Medulla oblongata (tissue), 1 donor: ENCODE measurements around the gene SAMD3.
"Not testable (repeated sequence)": the region's sequence is repeated elsewhere in the genome, so short reads cannot be mapped to it uniquely, and the experiment has no call there.

Source experiments
- DNase-seq: peaks from one replicate; pipeline ENCODE4 v3.0.0-alpha.2; 2015; ENCODE audit errors: extremely low spot score

The SAMD3 gene

DNA sequence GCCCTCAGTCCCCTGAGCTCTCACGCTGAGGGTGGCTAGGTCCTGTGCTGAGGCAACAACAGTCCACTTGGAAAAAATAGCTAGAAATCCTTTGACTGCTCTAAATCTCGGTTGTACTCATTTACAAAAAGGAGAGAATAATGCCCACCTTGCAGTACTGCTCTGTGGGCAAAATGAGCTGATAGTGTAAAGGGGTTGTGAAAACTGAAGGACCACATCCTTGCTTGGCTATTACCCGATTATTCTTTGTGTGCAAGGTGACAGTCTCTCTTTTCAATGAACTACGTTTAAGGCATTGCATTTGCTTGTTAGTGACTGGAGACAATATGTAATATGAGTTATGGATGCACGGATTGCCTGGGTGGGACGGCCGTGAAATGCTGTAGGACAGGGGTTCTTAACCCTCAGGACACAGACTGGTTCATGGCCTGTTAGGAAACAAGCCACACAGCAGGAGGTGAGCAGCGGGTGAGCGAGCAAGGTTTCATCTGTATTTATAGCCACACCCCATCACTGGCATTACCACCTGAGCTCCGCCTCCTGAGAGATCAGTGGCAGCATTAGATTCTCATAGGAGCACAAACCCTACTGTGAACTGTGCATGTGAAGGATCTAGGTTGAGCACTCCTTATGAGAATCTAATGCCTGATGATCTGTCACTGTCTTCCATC lies 14.6 kb downstream of the SAMD3 start:
- DNase-seq: no peak

DNA sequence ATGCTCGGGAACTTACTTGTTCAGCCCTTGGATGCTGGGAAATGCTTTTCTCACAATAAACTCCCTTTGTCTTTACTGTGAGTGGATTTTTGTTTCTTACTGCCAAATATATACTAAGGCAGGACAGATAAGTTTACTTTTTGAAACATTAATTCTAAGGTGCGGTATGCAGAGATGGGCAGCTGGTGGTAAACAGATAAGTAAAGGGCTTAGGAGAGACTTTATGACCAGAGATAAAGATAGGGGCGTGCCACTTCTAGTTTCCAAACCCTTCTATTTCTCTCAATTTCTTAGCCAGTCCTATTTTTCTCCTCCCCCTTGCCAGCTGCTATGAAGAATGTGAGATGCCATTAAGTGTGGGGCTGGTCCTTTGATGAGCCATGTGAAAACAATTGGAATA lies 16.3 kb downstream of the SAMD3 start:
- DNase-seq: no peak

DNA sequence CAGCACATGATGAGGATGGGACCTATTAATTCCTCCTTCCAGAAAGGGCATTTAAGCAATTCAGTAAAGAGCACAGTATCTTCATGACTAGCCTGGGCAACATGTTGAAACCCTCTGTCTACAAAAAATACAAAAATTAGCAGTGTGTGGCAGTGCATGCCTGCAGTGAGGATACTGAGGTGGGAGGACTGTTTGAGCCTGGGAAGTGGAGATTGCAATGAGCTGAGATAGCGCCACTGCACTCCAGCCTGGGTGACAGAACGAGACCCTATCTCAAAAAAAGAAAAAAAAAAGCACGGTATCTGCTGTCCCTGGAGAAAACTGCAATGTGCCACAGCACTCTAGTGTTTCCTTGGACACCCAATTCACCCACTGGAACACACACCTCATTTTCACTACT lies 18.4 kb downstream of the SAMD3 start:
- no peak for DNase-seq

DNA sequence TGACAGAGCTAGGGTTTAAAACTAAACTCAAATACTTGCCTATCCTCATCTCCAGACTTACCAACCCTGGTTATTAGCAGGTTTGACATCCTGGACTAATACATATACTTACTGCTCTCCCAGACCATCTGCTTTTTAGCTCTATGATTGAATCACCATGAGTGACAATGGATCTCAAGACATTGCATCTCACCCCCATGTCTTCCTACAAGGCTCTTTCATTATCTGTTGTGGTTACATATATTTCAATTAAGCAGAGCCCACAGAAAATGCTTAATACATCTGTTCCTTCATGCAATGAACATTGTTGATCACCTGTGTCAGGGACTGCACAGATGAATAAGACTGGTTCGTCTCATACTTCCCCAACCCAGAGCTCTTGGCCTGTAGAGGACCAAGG lies 19.4 kb downstream of the SAMD3 start:
- no peak for DNase-seq

DNA sequence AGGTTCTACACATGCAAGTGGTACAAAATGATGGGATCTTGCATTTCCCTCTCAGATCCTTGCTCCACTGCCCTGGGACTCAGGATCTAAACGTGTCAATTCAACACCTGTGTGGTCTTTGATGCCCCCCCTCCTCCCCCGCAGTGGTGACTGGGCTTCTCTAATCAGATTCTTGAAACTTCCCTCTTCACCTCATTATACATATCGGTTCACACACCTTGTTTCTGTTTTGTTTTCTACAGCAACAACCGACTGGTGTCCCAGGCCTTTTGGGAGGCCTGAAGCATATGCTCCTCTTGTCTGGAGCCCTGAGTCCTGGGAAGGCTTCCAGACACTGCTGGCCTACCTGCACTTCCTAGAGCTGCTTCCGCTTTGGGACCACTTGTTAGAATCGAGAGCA lies 20.0 kb downstream of the SAMD3 start:
- DNase-seq: no peak

DNA sequence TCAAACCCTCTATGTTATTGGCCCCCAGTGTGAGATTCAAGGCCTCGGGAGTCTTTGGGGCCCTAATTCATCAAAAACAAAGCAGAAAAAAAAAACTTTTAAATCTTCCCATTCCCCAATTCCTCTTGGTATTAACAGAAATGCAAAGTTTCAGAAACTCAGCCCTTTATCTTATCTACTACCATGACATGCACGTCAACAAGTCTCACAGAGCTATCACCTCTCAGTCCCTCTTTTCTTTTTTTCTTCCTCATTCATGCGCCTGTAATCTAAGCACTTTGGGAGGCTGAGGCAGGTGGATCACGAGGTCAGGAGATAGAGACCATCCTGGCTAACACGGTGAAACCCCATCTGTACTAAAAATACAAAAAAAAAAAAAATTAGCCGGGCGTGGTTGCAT lies 22.7 kb downstream of the SAMD3 start:
- DNase-seq: no peak

DNA sequence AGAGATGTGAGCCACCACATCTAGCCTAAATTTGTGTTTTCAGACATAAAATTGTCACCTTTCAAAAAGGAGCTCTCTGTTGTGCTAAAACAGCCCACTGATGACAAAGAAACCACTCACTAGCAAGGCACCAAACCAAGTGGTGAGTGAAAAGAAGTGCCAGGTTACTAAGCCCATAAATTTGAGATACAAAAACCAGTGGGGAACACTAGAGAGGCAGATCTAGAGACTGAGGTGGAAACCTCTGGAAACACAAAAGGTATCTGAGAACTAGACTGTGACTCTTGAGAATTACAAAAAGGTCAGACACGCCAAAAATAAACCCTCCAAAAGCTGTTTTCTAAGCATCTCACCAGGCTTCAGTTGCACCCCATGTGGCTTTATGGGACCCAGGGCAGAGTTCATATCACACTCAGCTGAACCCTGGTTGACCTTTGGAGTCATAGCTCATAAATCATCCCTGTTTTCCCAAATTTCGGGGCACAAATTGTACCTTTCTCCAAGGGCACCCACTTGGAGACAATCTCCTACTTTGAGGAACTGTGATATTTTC lies 24.2 kb downstream of the SAMD3 start:
- no peak for DNase-seq

DNA sequence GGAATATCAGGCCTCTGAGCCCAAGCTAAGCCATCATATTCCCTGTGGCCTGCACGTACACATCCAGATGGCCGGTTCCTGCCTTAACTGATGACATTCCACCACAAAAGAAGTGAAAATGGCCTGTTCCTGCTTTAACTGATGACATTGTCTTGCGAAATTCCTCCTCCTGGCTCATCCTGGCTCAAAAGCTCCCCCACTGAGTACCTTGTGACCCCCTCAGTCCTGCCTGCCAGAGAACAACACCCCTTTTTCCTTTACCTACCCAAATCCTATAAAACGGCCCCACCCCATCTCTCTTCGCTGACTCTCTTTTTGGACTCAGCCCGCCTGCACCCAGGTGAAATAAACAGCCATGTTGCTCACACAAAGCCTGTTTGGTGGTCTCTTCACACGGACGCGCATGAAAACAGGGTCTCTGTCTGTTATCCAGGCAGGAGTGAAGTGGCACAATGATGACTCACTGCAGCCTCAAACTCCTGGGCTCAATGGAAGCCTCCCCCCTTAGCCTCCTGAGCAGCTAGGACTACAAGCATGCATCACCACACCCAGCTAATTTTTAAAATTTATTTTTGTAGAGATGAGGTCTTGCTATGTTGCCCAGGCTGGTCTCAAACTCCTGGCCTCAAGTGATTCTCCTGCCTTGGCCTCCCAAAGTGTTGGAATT lies 24.8 kb downstream of the SAMD3 start:
- not testable (repeated sequence) for DNase-seq

DNA sequence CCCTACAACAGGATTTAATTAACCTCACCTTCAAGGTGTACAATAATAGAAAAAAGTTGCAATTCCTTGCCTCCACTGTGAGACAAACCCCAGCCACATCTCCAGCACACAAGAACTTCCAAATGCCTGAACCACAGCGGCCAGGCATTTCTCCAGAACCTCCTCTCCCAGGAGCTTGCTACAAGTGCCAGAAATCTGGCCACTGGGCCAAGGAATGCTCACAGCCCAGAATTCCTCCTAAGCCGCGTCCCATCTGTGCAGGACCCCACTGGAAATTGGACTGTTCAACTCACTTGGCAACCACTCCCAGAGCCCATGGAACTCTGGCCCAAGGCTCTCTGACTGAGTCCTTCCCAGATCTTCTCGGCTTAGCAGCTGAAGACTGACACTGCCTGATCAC lies 28.3 kb downstream of the SAMD3 start:
- DNase-seq: not testable (repeated sequence)

DNA sequence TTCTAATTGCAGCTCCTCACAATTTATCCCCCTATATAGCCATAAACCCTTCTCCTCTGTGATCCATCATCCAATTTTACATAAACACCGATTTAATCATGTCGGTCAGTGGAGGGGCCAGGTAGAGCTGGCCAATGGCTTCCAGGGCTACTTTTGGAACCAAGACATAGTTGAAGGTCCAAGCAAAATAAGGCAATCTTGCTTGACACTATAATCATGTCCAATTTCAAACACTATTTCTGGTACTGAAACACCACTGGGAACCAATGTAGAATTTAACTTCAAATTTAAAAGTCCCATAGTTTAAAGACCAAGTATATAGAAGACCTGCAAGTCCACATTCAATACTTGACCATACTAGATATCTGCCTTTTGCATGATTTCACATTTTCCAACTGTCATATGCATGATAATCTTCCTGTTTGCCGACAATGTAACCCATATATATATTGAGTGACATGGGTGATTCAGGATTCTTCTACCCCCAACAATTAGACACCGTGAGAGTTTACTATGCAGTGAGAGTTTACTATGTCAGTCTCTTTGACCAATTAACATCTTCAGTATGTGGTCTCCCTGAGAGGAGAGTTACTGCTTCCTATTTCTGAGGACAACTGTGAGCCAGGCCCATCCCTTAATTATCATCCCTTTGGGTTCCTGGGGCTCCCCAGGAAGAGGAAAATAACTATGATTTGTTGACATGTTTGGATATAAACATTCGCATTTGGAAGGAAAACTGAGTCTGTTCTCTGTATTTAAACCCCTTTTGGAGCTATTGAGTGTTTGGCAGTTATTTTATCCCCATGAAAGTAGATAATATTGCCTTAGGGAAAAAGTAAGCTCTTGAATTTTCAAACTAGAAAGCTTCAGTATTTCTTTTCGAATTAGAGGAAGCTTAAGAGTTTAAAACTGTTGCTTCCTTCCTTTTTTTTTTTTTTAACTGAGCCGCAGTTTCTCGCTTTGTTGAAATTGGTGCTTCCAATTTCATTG lies 31.8 kb downstream of the SAMD3 start:
- DNase-seq: no peak

DNA sequence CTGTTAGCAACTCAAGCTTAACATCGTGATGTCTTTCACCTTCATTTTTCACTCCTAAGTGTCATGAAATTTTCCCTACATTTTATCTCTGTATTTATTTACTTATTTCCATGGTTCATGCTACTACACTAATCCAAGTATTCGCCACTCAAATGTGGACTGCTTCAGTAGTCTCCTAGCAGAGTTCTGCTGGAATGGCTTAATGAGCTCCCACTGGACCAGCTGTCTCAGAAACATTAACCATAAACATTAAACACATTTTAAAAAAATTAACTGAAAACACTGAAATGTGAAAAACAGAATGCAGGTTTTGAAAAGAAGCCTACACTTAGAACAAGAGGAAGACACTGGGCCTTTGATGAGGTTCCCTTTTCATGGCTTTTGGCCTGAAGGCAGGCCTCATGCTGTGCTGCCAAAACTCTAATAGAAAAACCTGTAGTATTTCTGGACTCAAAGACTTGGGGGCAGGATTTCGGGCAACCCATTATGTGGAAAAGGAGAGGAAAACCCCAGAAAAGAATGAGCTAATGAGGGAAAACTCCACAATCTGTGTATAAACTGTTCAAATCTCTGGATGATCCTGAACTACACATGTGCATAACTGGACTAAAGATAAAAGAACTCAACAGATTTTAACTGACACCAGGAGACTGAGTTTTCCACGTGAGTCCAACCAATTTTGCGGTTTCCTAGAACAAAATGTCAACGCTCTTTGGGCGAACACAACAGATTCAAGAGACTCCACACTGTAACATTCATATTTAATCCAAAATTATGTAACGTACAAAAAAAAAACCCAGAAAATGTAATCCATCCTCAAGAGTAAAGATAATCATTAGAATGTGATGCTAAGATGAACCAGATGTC lies 33.0 kb downstream of the SAMD3 start:
- DNase-seq: no peak

DNA sequence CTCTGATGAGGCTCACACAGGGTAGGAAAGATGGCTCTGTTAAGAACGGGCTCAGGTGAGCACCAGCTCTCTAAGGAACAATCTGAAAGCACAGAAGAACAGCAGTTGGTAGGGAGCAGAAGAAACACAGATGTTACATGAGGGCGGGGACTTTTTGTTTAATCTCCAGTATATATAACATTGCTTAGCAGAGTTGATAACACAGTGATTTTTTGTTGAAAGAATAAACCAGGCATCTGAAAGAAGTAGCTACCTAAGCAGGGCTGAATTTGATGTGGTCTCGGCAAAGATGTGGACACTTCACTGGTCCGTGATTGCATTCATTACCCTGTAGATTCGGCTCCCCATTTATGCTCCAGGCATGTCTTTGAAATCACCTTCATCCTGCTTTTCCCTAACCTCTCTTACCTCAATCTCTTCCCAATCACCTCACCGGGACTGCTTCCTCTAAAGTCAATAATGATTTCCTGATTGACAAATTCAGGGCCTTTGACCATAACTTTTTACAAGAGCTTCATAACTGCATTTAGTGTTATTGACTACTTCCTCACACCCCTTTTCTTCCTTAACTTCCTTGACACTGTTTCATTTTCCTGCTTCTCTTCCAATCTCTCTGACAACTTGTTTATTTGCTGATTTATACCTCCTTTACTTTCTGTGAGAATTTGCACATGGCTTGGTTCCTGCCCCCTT lies 34.4 kb downstream of the SAMD3 start:
- DNase-seq: no peak

DNA sequence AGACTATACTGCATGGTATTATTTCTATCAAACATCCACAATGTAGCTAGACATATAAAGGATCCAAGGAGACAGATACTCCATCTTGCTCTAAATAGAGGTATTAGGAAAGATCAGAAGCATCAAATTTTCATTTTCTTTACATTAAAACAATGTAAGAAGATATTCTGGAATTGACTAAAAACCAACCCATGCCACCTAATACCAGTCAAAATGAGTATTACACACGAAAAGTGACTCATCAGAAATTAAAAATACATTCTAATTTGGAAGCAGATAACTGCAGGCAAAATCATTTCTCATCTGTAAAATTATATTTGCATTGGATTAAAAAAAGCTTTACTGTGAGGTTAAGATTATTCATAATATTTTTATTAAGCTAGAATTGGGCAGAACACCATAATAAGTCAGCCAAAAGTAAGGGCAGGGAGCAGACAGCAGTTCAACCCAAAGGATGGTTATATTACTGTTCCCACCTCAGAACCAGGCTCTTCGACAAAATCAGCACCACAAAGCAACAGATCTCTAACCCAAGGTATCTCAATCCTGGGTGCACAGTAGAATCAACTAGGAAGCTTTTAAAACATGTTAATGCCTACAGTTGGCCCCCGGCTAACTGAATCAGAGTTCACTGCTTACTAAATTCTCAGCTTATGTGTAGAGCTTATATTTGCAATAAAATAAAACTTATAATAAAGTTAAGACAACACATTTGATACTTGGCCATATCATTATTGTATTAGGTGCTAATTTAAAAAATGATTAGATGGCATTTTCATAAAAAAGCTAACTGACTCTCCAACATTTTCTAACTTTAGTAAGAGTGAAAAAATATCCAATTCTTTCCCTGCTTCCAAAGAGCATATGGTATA lies 35.2 kb downstream of the SAMD3 start:
- DNase-seq: no peak

DNA sequence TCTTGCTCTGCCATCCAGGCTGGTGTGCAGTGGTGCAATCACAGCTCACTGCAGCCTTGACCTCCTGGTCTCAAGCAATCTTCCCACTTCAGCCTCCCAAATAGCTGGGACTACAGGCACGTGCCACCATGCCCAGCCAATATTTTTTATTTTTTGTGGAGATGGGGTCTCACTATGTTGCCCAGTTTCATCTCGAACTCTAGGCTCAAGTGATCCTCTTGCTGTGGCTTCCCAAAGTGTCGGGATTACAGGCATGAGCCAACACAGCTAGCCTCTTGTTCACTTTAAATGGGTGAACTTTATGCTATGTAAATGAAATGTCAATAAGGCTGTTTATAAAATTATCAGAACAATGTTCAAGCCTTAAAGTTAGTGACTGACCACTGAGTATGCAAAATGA lies 37.1 kb downstream of the SAMD3 start:
- no peak for DNase-seq

DNA sequence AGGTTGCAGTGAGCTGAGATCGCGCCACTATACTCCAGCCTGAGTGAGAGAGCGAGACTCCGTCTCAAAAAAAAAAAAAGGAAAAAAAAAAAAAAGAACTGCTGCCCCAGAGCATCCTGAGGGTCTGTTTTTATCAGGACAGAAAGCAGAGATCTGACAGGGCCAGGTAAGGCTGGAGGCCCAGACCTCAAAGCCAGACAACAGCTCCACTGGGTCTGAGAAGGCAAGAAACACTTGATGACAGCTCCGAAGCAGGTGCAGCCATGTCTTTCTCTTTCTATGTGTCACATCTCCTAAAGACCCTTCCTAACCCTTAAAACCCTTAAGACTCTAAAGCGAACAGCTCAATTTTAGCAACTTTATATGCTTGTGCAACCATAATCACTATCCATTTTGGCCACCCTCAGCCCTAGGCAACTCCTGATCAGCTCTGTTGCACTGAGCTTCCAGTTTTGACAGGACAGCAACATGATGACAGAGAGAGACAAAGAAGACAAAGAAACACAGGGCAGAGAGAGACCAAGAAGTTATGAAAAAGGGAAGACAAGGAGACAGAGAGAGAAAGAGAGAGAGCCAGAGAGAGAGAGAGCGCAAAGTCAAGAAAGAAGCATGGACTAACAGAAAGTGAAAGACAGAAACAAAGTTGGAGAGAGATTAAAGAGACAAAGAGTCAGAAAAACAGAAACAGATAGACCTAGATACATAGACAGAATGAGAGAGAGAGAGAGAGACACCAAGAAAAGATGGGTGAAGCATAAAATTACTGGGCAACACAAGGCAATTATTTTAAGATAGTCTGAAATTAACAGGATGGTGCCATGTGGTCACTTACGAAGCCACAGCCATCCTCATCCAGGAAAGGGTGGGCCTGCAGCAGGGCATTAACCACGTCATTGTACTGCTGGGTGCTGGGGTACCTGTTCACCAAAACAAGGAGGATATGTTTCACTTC lies 39.2 kb downstream of the SAMD3 start:
- no peak for DNase-seq

DNA sequence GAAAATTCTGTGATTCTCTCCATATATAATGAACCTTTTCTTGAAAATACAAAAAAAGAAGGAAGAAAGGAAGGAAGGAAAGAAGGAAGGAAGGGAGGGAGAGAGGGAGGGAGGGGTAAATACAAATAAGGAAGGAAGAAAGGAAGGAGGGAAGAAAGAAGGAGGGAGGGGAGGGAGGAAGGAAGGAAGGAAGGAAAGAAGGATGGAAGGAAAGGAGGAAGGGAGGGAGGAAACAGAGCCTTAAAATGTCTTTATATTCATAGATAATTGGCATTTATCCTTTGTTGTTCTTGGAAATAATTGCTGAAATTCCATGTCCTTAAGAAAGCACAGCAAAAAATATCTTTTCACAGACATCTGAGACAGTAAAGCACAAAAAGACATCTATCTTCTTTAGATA lies 40.3 kb downstream of the SAMD3 start:
- DNase-seq: no peak

DNA sequence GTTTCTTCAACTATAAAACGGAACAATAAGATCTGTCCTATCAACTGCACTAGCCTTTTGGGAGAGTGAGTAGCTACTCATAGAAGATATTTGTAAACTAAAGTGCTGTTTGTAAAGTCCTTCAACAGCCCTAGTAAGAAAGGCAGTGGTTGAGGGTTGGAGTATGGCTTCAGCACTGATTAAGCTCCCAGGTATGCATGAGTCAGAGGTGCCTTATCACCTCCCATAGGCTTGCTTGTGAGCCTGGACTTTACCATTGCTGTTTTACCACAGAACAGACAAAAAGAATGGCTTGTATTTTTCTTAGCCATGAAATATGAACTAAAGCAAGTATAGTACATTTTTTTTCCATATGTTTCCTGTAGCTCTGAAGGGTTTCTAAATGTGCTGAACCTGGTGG lies 44.1 kb downstream of the SAMD3 start:
- no peak for DNase-seq

DNA sequence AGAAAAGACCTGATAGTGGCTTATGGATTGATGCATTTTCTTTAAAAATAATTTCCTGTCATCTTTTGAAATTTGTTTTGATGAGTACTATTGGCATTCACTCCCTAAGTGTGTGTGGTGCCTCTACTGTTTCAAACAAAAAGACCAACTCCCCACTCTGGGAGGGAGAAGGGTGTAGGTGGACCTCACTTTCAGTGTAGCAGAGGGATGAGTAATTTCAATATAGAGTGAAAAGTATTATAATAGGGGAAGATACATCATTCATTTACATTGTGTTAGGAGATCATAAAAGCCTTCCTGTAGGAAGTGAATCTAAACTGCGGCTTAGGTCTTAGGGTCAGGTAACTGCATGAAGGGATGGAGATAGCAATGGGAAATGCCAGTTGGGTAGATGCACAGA lies 46.4 kb downstream of the SAMD3 start:
- DNase-seq: no peak
